ENCODE data around the gene BABAM2. TPM values are rescaled to one million over a fixed set of nuclear protein-coding genes. Genes with fewer than 3 reads are reported as not detected.
A peak's percentile ranks its signal among the peaks of the same experiment; 100 is the strongest.

BABAM2 gene
- total RNA-seq, 4 donors from 2014 or later = 57.2 to 72.2 (median 67.5) TPM

DNA sequence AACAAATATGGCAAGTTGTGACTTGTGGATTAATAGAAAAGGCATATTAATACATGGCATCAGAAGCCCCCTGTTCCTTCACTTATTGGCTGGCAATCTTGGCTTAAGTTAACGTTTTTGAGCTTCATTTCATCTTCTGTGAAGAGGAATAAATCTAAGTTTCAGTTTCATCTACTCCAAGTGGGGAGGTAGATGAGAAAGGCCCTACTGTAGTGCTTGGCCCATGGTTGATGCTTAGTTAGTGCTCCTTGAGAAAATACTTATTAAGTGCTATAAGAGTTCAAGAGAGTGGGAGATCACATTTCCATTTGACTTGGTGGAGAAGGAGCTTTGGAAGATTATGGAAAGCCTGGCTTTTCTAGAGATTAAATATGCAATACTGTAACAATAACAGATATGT is 244.3 kb downstream of the BABAM2 start:
- H3K9me3 ChIP-seq = no peaks in the 10 kb centered on the region
- in situ Hi-C loops (cut with MboI; ENCODE audit: low sequenced_read_pairs in 4 of 4) = no loop called here
- H3K27ac ChIP-seq = no peak overlapping the region
- peaks cover 31 to 36% of the 10 kb centered on the region in 2 donors for H3K4me1 ChIP-seq
- no peak overlapping the region for H3K4me3 ChIP-seq
- no peaks in the 10 kb centered on the region for H3K27me3 ChIP-seq
- TF ChIP-seq, protein P1, sequence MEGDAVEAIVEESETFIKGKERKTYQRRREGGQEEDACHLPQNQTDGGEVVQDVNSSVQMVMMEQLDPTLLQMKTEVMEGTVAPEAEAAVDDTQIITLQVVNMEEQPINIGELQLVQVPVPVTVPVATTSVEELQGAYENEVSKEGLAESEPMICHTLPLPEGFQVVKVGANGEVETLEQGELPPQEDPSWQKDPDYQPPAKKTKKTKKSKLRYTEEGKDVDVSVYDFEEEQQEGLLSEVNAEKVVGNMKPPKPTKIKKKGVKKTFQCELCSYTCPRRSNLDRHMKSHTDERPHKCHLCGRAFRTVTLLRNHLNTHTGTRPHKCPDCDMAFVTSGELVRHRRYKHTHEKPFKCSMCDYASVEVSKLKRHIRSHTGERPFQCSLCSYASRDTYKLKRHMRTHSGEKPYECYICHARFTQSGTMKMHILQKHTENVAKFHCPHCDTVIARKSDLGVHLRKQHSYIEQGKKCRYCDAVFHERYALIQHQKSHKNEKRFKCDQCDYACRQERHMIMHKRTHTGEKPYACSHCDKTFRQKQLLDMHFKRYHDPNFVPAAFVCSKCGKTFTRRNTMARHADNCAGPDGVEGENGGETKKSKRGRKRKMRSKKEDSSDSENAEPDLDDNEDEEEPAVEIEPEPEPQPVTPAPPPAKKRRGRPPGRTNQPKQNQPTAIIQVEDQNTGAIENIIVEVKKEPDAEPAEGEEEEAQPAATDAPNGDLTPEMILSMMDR (IDR thresholded peaks at IDR 0.05 in 4 of 5, conservative IDR thresholded peaks at IDR 0.05 in 1 of 5) = no peak
- TF ChIP-seq POLR2A (IDR thresholded peaks at IDR 0.05) = no peak
- no peak for DNase-seq
- ATAC-seq = no peak
- H3K36me3 ChIP-seq = no peaks in the 10 kb centered on the region
- intact Hi-C loops (cut with DNase I; ENCODE audit: low total_unique reads) = no loop called here

DNA sequence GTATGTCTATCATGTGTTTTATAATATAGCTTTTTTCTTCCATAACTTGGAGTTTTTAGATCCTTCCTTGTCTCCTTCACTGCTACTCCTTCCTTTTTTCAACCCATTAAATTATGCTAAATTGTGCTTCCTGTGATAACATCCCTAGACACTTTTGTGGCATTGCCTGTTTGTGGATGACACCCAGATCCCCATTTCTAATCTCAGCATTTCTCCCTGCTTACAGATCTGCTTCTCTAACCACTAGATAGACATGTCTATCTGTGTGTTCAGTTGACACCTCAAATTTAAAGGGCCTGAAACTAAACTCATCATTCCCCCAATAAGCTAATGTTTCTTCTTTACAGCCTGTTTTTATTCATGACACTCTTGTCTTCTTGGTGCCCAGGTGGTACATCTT is 244.8 kb downstream of the BABAM2 start:
- Histone ChIP-seq H3K9me3 (no peaks in the 10 kb centered on the region), H3K4me1 (peaks cover 31 to 36% of the 10 kb centered on the region in 2 donors), H3K36me3 (no peaks in the 10 kb centered on the region), H3K27me3 (no peaks in the 10 kb centered on the region), H3K4me3 (no peak overlapping the region), H3K27ac (no peak overlapping the region)
- intact Hi-C loops (cut with DNase I; ENCODE audit: low total_unique reads) (no loop called here), in situ Hi-C loops (cut with MboI; ENCODE audit: low sequenced_read_pairs in 4 of 4) (no loop called here)
- ATAC-seq (no peak), DNase-seq (no peak)
- TF ChIP-seq POLR2A (IDR thresholded peaks at IDR 0.05) = no peak
- TF ChIP-seq, protein P1 (IDR thresholded peaks at IDR 0.05 in 4 of 5, conservative IDR thresholded peaks at IDR 0.05 in 1 of 5) = no peak

DNA sequence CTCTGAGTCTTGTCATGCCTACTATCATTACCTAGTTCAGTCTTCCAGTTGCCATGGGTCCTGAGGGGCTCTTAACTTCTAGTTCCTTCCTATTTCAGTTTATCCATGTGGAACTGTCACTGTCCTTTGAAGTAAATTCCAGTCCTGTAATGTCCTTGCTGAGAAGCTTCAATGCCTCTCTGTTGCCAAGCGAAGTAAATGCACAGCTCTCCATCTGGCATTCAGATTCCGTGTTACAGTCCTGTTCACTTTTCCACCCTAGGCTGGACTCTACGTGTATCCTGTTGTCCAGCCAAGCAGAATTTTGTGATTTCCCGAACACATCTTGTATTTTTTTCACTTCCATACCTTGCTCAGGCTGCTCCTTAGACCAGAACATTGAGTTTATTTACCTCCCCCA is 245.3 kb downstream of the BABAM2 start:
- no peak for ATAC-seq
- Histone ChIP-seq H3K27ac (no peak overlapping the region), H3K4me1 (peaks cover 31 to 36% of the 10 kb centered on the region in 2 donors), H3K9me3 (no peaks in the 10 kb centered on the region), H3K27me3 (no peaks in the 10 kb centered on the region), H3K4me3 (no peak overlapping the region), H3K36me3 (no peaks in the 10 kb centered on the region)
- intact Hi-C loops (cut with DNase I; ENCODE audit: low total_unique reads) (no loop called here), in situ Hi-C loops (cut with MboI; ENCODE audit: low sequenced_read_pairs in 4 of 4) (no loop called here)
- TF ChIP-seq POLR2A (IDR thresholded peaks at IDR 0.05) = no peak
- TF ChIP-seq, protein P1 (IDR thresholded peaks at IDR 0.05 in 4 of 5, conservative IDR thresholded peaks at IDR 0.05 in 1 of 5) = no peak
- DNase-seq = no peak

DNA sequence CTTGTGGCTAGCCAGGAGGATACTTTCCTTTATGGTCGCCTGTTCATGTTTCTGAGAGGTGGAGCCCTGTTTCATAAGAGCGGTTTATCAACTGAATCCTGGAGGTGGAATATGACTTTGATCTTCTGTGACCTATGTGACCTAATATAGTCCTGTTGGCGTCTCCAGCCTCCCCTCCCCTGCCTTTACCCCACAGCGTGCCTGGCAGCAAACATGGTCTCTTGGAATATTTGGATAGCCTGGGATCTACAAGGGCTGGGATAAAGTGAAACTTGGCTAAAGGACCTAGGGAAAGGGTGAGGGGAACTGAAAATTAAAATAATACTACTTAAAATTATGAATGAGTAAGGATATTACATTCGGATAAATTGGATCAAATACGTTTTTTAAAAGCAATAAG is 246.0 kb downstream of the BABAM2 start:
- in situ Hi-C loops (cut with MboI; ENCODE audit: low sequenced_read_pairs in 4 of 4) = no loop called here
- TF ChIP-seq POLR2A (IDR thresholded peaks at IDR 0.05) = no peak
- TF ChIP-seq, protein P1 (IDR thresholded peaks at IDR 0.05 in 4 of 5, conservative IDR thresholded peaks at IDR 0.05 in 1 of 5) = no peak
- Histone ChIP-seq H3K27ac (peak overlapping the region in 1 of 4 donors; percentile 17), H3K4me3 (no peak overlapping the region), H3K9me3 (no peaks in the 10 kb centered on the region), H3K36me3 (no peaks in the 10 kb centered on the region), H3K4me1 (peaks cover 31 to 36% of the 10 kb centered on the region in 2 donors), H3K27me3 (no peaks in the 10 kb centered on the region)
- ATAC-seq = no peak
- no peak for DNase-seq
- intact Hi-C loops (cut with DNase I; ENCODE audit: low total_unique reads) = no loop called here

DNA sequence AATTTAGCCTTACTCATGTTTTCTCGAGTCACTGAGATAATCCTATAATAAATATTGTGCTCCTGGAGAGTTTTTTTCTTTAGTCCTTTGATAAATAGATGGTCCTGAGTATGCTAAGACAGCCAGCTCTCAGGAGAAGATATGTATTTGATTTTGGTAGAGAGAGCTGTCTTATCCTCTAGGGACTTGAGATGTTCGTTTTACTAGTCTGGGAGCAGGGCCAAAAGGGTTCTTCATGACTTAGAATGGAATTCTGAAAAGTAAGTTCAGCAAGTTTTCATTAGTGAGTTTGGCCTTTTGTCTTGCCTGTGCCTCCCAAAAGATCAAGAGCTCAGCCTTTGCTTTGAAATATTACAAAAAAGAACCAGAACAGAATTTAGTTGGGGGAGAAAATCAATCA is 246.7 kb downstream of the BABAM2 start:
- TF ChIP-seq, protein P1 (IDR thresholded peaks at IDR 0.05 in 4 of 5, conservative IDR thresholded peaks at IDR 0.05 in 1 of 5) = no peak
- no peak for TF ChIP-seq POLR2A (IDR thresholded peaks at IDR 0.05)
- H3K4me1 ChIP-seq = peaks cover 31 to 36% of the 10 kb centered on the region in 2 donors
- ATAC-seq (peak; percentile 33 to 64), DNase-seq (no peak)
- in situ Hi-C loops (cut with MboI; ENCODE audit: low sequenced_read_pairs in 4 of 4) = no loop called here
- no peaks in the 10 kb centered on the region for H3K36me3 ChIP-seq
- H3K27me3 ChIP-seq = no peaks in the 10 kb centered on the region
- H3K4me3 ChIP-seq = no peak overlapping the region
- peak overlapping the region in 2 of 4 donors; percentile 18 to 49 for H3K27ac ChIP-seq
- H3K9me3 ChIP-seq = no peaks in the 10 kb centered on the region
- intact Hi-C loops (cut with DNase I; ENCODE audit: low total_unique reads) = no loop called here

Data from gastrocnemius medialis (tissue), 4 donors.